A673 (cell line): Measurements from ENCODE around the gene RACGAP1. TPM values are rescaled to one million over a fixed set of nuclear protein-coding genes. Genes with fewer than 3 reads are reported as not detected.

Experiments
- BruUV-seq: library from RNA; stranded (reverse); fragments of 400-500 nt; replicated peaks from 2 replicates; lab custom pipeline; 2021; lab: Mats Ljungman, UMichigan
- CTCF ChIA-PET: fragments of 300-600 bp; sonication (Branson Sonifier 250); formaldehyde crosslinking; loops from one replicate; lab custom pipeline; 2022; ENCODE audit warnings: antibody characterized with exemption; lab: Charles Lee
- POLR2A ChIA-PET: fragments of 300-600 bp; sonication (Branson Sonifier 250); formaldehyde crosslinking; loops from one replicate; lab custom pipeline; 2022; ENCODE audit warnings: antibody characterized with exemption; ENCODE audit not compliant: low non-redundant PET; lab: Charles Lee
- DNase-seq: peaks from one replicate; pipeline ENCODE4 v3.0.0-alpha.2; 2015; ENCODE audit warnings: low spot score
- H3K27ac ChIP-seq: fragments of 200-600 bp; sonication (generic); 2 replicates; pipeline ENCODE4 v1.5.1; 2016; ENCODE audit warnings: mixed run types, low read depth, mild to moderate bottlenecking, mixed read lengths, antibody characterized with exemption, low read length; ENCODE audit not compliant: poor library complexity, severe bottlenecking
- H3K27me3 ChIP-seq: fragments of 200-600 bp; sonication (generic); replicated peaks from 2 replicates; pipeline ENCODE4 v1.6.1; 2017; ENCODE audit warnings: mixed run types, low read depth, mild to moderate bottlenecking, mixed read lengths, antibody characterized with exemption, low read length; ENCODE audit not compliant: insufficient read depth, poor library complexity
- H3K36me3 ChIP-seq: fragments of 200-600 bp; sonication (generic); 2 replicates; pipeline ENCODE4 v1.6.1; 2016; ENCODE audit warnings: mixed run types, mild to moderate bottlenecking, mixed read lengths, antibody characterized with exemption, low read length; ENCODE audit not compliant: insufficient read depth, poor library complexity, severe bottlenecking
- H3K4me1 ChIP-seq: fragments of 200-600 bp; sonication (generic); 2 replicates; pipeline ENCODE4 v1.6.1; 2017; ENCODE audit warnings: mixed run types, mild to moderate bottlenecking, mixed read lengths, antibody characterized with exemption, low read length; ENCODE audit not compliant: insufficient read depth, poor library complexity, severe bottlenecking
- H3K4me3 ChIP-seq: fragments of 200-600 bp; sonication (generic); 2 replicates; pipeline ENCODE4 v1.5.1; 2016; ENCODE audit warnings: low read depth, mixed run types, mild to moderate bottlenecking, mixed read lengths, low read length; ENCODE audit not compliant: poor library complexity, severe bottlenecking
- H3K9me3 ChIP-seq: fragments of 200-600 bp; sonication (generic); 2 replicates; pipeline ENCODE4 v1.6.1; 2016; ENCODE audit warnings: mixed run types, low read depth, mild to moderate bottlenecking, mixed read lengths, antibody characterized with exemption, low read length; ENCODE audit not compliant: poor library complexity, severe bottlenecking
- CTCF ChIP-seq: fragments of 300-800, 200-600 bp; sonication (generic); conservative IDR thresholded peaks from 2 replicates; pipeline ENCODE4 v1.5.1; 2017; ENCODE audit warnings: low read depth, mild to moderate bottlenecking, antibody characterized with exemption, low read length, moderate library complexity, mixed read lengths
- EZH2 ChIP-seq: fragments of 200-600 bp; sonication (generic); IDR thresholded peaks from 2 replicates; pipeline ENCODE4 v1.6.1; 2017; ENCODE audit warnings: borderline replicate concordance, low read depth, mild to moderate bottlenecking, mixed read lengths, antibody characterized with exemption, low read length; ENCODE audit not compliant: poor library complexity, severe bottlenecking
- intact Hi-C: fragments of 100-400 bp; cut with micrococcal nuclease; formaldehyde crosslinking; loops from one replicate; pipeline ENCODE4 v1.10.0; 2022; ENCODE audit not compliant: unreplicated experiment
- total RNA-seq: library from RNA; stranded (reverse); gene quantifications from 2 replicates; pipeline ENCODE4 v1.2.3, GENCODE V29; 2021

Gene RACGAP1
- total RNA-seq, 1 experiment from 2014 or later: 173 TPM

GRCh38 chr12:49943625-49943960, 81.7 kb downstream of the RACGAP1 start:
- POLR2A ChIA-PET: no interaction called here
- no peak overlapping the region for H3K27ac ChIP-seq
- CTCF ChIA-PET: no interaction called here

GRCh38 chr12:49942921-49943624, 82.2 kb downstream of the RACGAP1 start:
- Histone ChIP-seq H3K4me3 (no peak overlapping the region), H3K27me3 (no peaks in the 10 kb centered on the region), H3K27ac (no peak overlapping the region), H3K9me3 (no peaks in the 10 kb centered on the region), H3K4me1 (no peaks in the 10 kb centered on the region), H3K36me3 (no peaks in the 10 kb centered on the region)
- TF ChIP-seq CTCF (no peak), EZH2 (no peak)
- intact Hi-C loops: loop anchor here (10.0 kb wide), 1 partner anchor 168 kb away; no protein-coding TSS in a partner anchor
- no peak for DNase-seq
- POLR2A ChIA-PET: no interaction called here
- CTCF ChIA-PET: no interaction called here
- BruUV-seq: no TSS peak

More at GRCh38 chr12:49943625-49943960, 81.7 kb downstream of the RACGAP1 start:
- no peak overlapping the region for H3K4me3 ChIP-seq
- DNase-seq: no peak
- H3K27me3 ChIP-seq: no peaks in the 10 kb centered on the region
- H3K4me1 ChIP-seq: no peaks in the 10 kb centered on the region
- BruUV-seq: no TSS peak
- H3K9me3 ChIP-seq: no peaks in the 10 kb centered on the region
- intact Hi-C loops: loop anchor here (10.0 kb wide), 1 partner anchor 169 kb away; no protein-coding TSS in a partner anchor
- H3K36me3 ChIP-seq: no peaks in the 10 kb centered on the region
- no peak for TF ChIP-seq CTCF
- no peak for TF ChIP-seq EZH2

- no peaks in the 10 kb centered on the region for H3K27me3 ChIP-seq
- H3K4me3 ChIP-seq: no peak overlapping the region
- no TSS peak for BruUV-seq
- H3K4me1 ChIP-seq: no peaks in the 10 kb centered on the region
- no peak overlapping the region for H3K27ac ChIP-seq
- no peaks in the 10 kb centered on the region for H3K9me3 ChIP-seq
- H3K36me3 ChIP-seq: no peaks in the 10 kb centered on the region
- no peak for TF ChIP-seq CTCF
- TF ChIP-seq EZH2: no peak
- ChIA-PET POLR2A (interaction anchor here (0.5 kb wide), 1 partner anchor 114 kb away, joined by 7 read pairs; the partner anchor contains the start of gene NCKAP5L), CTCF (no interaction called here)
- intact Hi-C loops: loop anchor here (10.0 kb wide), 1 partner anchor 168 kb away; no protein-coding TSS in a partner anchor
- no peak for DNase-seq
Observed at GRCh38 chr12:49942512-49942893, 82.8 kb downstream of the RACGAP1 start.
